K562 (cell line): ENCODE results near the gene GMDS. TPM values are rescaled to one million over a fixed set of nuclear protein-coding genes. Genes with fewer than 3 reads are reported as not detected.

Source experiments
- ATAC-seq: fragments of 200-7000 bp; cut with Tn5 transposase; 3 replicates; pipeline ENCODE4 v1.9.1; 2020; ENCODE audit warnings: moderate library complexity
- BruUV-seq: library from RNA; stranded (reverse); fragments of 400-500 nt; replicated peaks from 2 replicates; lab custom pipeline; 2021; lab: Mats Ljungman, UMichigan
- CTCF ChIA-PET: fragments of 300-600 bp; formaldehyde crosslinking; extraction: SDS; loops from one replicate; lab custom pipeline; 2021; ENCODE audit warnings: low intra/inter-chr PET ratio; lab: Yijun Ruan, JAX
- POLR2A ChIA-PET: fragments of 300-600, 350-650 bp; sonication (Branson Sonifier 250); formaldehyde crosslinking; extraction: SDS; loops from one replicate; lab custom pipeline; 2021; ENCODE audit warnings: antibody characterized with exemption, inconsistent platforms; lab: Yijun Ruan, JAX
- DNase-seq, 4 experiments: peaks; one replicate each; pipeline versions ENCODE4 v3.0.0 to v3.0.0-alpha.2; 2011 to 2018; ENCODE audit warnings: low spot score in 3 of 4, mixed read lengths in 3 of 4; ENCODE audit errors: extremely low read depth in 1 of 4
- FAIRE-seq: peaks from 2 replicates; lab custom pipeline; 2011; peaks lifted over from hg19 to GRCh38; lab: Jason Lieb, UNC
- H2AFZ ChIP-seq: 2 replicates; pipeline ENCODE4 v1.6.0; 2011; ENCODE audit warnings: low read depth, low read length, control low read depth, inconsistent platforms
- H3K27ac ChIP-seq: fragments of 200-600 bp; 3 replicates; pipeline ENCODE4 v1.8.0; 2011; ENCODE audit warnings: low read depth, mild to moderate bottlenecking, control low read depth, inconsistent platforms, low read length, moderate library complexity, mixed read lengths; ENCODE audit errors: extremely low read depth
- H3K27me3 ChIP-seq, 2 experiments: fragments of 300-600 bp in 1 of 2; 2 replicates in 1 of 2; 3 replicates in 1 of 2; pipeline versions ENCODE4 v1.6.0 to v1.8.0; 2011; ENCODE audit warnings: inconsistent platforms in 2 of 2, low read length in 2 of 2, mild to moderate bottlenecking in 1 of 2, mixed read lengths in 1 of 2, moderate library complexity in 1 of 2; ENCODE audit not compliant: control insufficient read depth in 2 of 2, insufficient read depth in 2 of 2
- H3K36me3 ChIP-seq: fragments of 300-600 bp; 3 replicates; pipeline ENCODE4 v1.8.0; 2011; ENCODE audit warnings: mild to moderate bottlenecking, low read length, inconsistent platforms; ENCODE audit not compliant: control insufficient read depth, insufficient read depth
- H3K4me1 ChIP-seq, 2 experiments: fragments of 200-600 bp in 1 of 2; replicated peaks in 1 of 2; 2 replicates in 1 of 2; 3 replicates in 1 of 2; pipeline versions ENCODE4 v1.5.1 to v1.8.0; 2011; ENCODE audit warnings: inconsistent platforms in 2 of 2, low read length in 2 of 2, mild to moderate bottlenecking in 1 of 2, mixed read lengths in 1 of 2, moderate library complexity in 1 of 2; ENCODE audit not compliant: control insufficient read depth in 2 of 2, insufficient read depth in 2 of 2
- H3K4me2 ChIP-seq: 2 replicates; pipeline ENCODE4 v1.6.1; 2011; ENCODE audit warnings: low read length, control low read depth, inconsistent platforms, mixed read lengths; ENCODE audit not compliant: insufficient read depth
- H3K4me3 ChIP-seq: fragments of 200-600 bp; sonication (generic), shearing (Covaris generic); 2 replicates; pipeline ENCODE4 v1.5.1; 2016; ENCODE audit warnings: control low read depth, inconsistent platforms
- H3K79me2 ChIP-seq: fragments of 200-600 bp; 3 replicates; pipeline ENCODE4 v1.8.0; 2011; ENCODE audit warnings: low read length, inconsistent platforms; ENCODE audit not compliant: control insufficient read depth, insufficient read depth
- H3K9ac ChIP-seq, 2 experiments: 2 replicates each; pipeline versions ENCODE4 v1.6.0 to v1.6.1; 2011; ENCODE audit warnings: low read depth in 2 of 2, low read length in 2 of 2, control low read depth in 1 of 2, inconsistent platforms in 1 of 2, mild to moderate bottlenecking in 1 of 2, mixed read lengths in 1 of 2; ENCODE audit not compliant: insufficient read depth in 1 of 2
- H3K9me1 ChIP-seq: one replicate; pipeline ENCODE4 v1.6.0; 2011; ENCODE audit warnings: inconsistent platforms, mild to moderate bottlenecking, low read length, moderate library complexity; ENCODE audit not compliant: control insufficient read depth, insufficient read depth
- H3K9me3 ChIP-seq: replicated peaks from 2 replicates; pipeline ENCODE4 v1.5.1; 2011; ENCODE audit warnings: low read depth, low read length, inconsistent platforms; ENCODE audit not compliant: control insufficient read depth, insufficient read depth
- H4K20me1 ChIP-seq: replicated peaks from 2 replicates; pipeline ENCODE4 v1.6.1; 2011; ENCODE audit warnings: low read length, inconsistent platforms, mixed read lengths; ENCODE audit not compliant: control insufficient read depth, insufficient read depth
- FOXM1 ChIP-seq, 2 experiments: fragments of 450-650 bp in 1 of 2; sonication (generic) in 1 of 2; formaldehyde crosslinking in 1 of 2; IDR thresholded peaks; 2 replicates each; pipeline versions ENCODE4 v1.6.1 to v1.9.0; 2017 to 2022; ENCODE audit warnings: low read depth in 2 of 2, mild to moderate bottlenecking in 2 of 2, missing genetic modification reagents in 1 of 2, moderate library complexity in 1 of 2
- MXD1 ChIP-seq: fragments of 250-450 bp; sonication (Bioruptor Pico); IDR thresholded peaks from 2 replicates; pipeline ENCODE4 v1.8.0; 2021; ENCODE audit warnings: borderline replicate concordance, mild to moderate bottlenecking, moderate library complexity; ENCODE audit not compliant: poor library complexity, severe bottlenecking
- NFIC ChIP-seq: fragments of 450-650 bp; IDR thresholded peaks from 2 replicates; pipeline ENCODE4 v1.6.1; 2017; ENCODE audit warnings: mild to moderate bottlenecking, inconsistent platforms
- RFX5 ChIP-seq: IDR thresholded peaks from 2 replicates; pipeline ENCODE4 v1.6.1; 2011; ENCODE audit warnings: low read depth, mild to moderate bottlenecking, improper control_type of control experiment, low read length
- ZNF717 ChIP-seq: fragments of 250-450 bp; sonication (Bioruptor Pico); IDR thresholded peaks from 2 replicates; pipeline ENCODE4 v1.5.0; 2021
- WGBS: fragments of 100-300 bp; shearing (Covaris generic); methylation state at CpG from one replicate; pipeline ENCODE4 v1.1.6; 2016; ENCODE audit warnings: low coverage, mixed read lengths; ENCODE audit not compliant: insufficient coverage; ENCODE audit errors: missing lambda C conversion rate; 5-methylcytosine and 5-hydroxymethylcytosine counted together
- in situ Hi-C: fragments of 300-500 bp; cut with MboI; formaldehyde crosslinking; loops from 4 replicates; pipeline ENCODE4 v1.15.0; 2018; ENCODE audit warnings: inconsistent platforms, mixed read lengths
- intact Hi-C: fragments of 100-400 bp; cut with micrococcal nuclease; formaldehyde crosslinking; loops from 2 replicates; pipeline ENCODE4 v1.14.2; 2022
- polyA plus RNA-seq, 8 experiments: library from polyadenylated mRNA; depleted of rRNA in 4 of 8; stranded (reverse) in 5 of 8; unstranded in 3 of 8; fragments of >200 nt; fragmentation: Nextera tagmentation in 2 of 8; fragmentation: Illumina TruSeq in 1 of 8; extraction: Ambion mirVana in 2 of 8; extraction: Trizol in 1 of 8; gene quantifications; 2 replicates each; pipeline versions ENCODE4 v1.2.1 to v1.2.3, GENCODE V29; 2011 to 2014; ENCODE audit warnings: inconsistent platforms in 1 of 8, missing spikeins in 1 of 8
- total RNA-seq, 7 experiments: library from RNA; depleted of rRNA in 6 of 7; stranded (reverse); fragments of >200 nt in 6 of 7; fragmentation: Illumina TruSeq in 2 of 7; extraction: Trizol in 2 of 7; gene quantifications; 2 replicates each; pipeline versions ENCODE4 v1.2.1 to v1.2.3, GENCODE V29; 2011 to 2021; ENCODE audit warnings: low replicate concordance in 1 of 7
- TF ChIP-seq, protein P1 (sequence below), 2 experiments: fragments of 250-450 bp in 1 of 2; fragments of 450-650 bp in 1 of 2; sonication (Bioruptor Pico) in 1 of 2; IDR thresholded peaks; 2 replicates each; pipeline versions ENCODE4 v1.6.1 to v1.8.0; 2016 to 2021; ENCODE audit warnings: mild to moderate bottlenecking in 2 of 2, moderate library complexity in 2 of 2, missing compliant biosample characterization in 1 of 2, missing genetic modification characterization in 1 of 2

GMDS gene
- total and polyA plus RNA-seq, 9 of the 15 experiments (the other 6 are each of a cell fraction or from before 2014, with no cell fraction given), result 0.48 to 31.8 (median 13.4) TPM

- POLR2A ChIA-PET, result no interaction called here
- Histone ChIP-seq H3K36me3 (no peaks in the 10 kb centered on the region), H4K20me1 (no peaks in the 10 kb centered on the region), H3K9me1 (no peaks in the 10 kb centered on the region), H3K27ac (no peak overlapping the region), H3K4me2 (no peak overlapping the region), H3K4me1 (no peaks in the 10 kb centered on the region; a peak in 2 of 5 replicates), H3K27me3 (peaks cover 2 to 5% of the 10 kb centered on the region in 2 experiments; a peak in 3 of 5 replicates), H3K9ac (no peak overlapping the region), H3K9me3 (no peaks in the 10 kb centered on the region), H3K4me3 (no peak overlapping the region), H3K79me2 (no peaks in the 10 kb centered on the region), H2AFZ (no peak overlapping the region)
- CTCF ChIA-PET, result no interaction called here
- no peak for ATAC-seq
- no peak for FAIRE-seq
- intact Hi-C loops (no loop called here), in situ Hi-C loops (no loop called here)
- TF ChIP-seq RFX5 (no peak), MXD1 (CRISPR knock-in tag) (no peak), FOXM1 (IDR thresholded peaks at IDR 0.05; ENCODE audit: low read depth) (no peak), FOXM1 (CRISPR knock-in tag; IDR thresholded peaks at IDR 0.05; ENCODE audit: low read depth) (no peak), NFIC (no peak), ZNF717 (CRISPR knock-in tag) (no peak)
- TF ChIP-seq, protein P1, sequence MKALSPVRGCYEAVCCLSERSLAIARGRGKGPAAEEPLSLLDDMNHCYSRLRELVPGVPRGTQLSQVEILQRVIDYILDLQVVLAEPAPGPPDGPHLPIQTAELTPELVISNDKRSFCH (CRISPR knock-in tag; IDR thresholded peaks at IDR 0.05), result no peak
- TF ChIP-seq, protein P1 (tag; IDR thresholded peaks at IDR 0.05), result no peak
- no TSS peak for BruUV-seq
- no peak for DNase-seq
- 19% methylated on average over 9 of the region's 9 CpGs for whole genome bisulfite sequencing
Measured at GRCh38 chr6:1744543-1744942, 500.9 kb downstream of the GMDS start.
